ENCODE data around the gene CEBPZOS. TPM values are rescaled to one million over a fixed set of nuclear protein-coding genes. Genes with fewer than 3 reads are reported as not detected.
"Not testable (repeated sequence)": the region's sequence is repeated elsewhere in the genome, so short reads cannot be mapped to it uniquely, and the experiment has no call there.

Gene CEBPZOS
- total RNA-seq, 1 donor from 2014 or later = not detected

GRCh38 chr2:37201766-37202165, 5.5 kb downstream of the CEBPZOS start:
- Mint-ChIP-seq H3K4me3 (ENCODE audit: unreplicated experiment) (no peak overlapping the region), H3K27ac (ENCODE audit: unreplicated experiment) (no peak overlapping the region), H3K36me3 (ENCODE audit: low read depth) (peaks cover 25% of the 10 kb centered on the region), H3K4me1 (ENCODE audit: low read depth) (no peaks in the 10 kb centered on the region), H3K9me3 (ENCODE audit: low read depth) (peaks cover 5% of the 10 kb centered on the region), H3K27me3 (ENCODE audit: low read depth) (no peaks in the 10 kb centered on the region)
- TF ChIP-seq CTCF (IDR thresholded peaks at IDR 0.05) = no peak
- no peak for DNase-seq (ENCODE audit: low spot score)

DNA sequence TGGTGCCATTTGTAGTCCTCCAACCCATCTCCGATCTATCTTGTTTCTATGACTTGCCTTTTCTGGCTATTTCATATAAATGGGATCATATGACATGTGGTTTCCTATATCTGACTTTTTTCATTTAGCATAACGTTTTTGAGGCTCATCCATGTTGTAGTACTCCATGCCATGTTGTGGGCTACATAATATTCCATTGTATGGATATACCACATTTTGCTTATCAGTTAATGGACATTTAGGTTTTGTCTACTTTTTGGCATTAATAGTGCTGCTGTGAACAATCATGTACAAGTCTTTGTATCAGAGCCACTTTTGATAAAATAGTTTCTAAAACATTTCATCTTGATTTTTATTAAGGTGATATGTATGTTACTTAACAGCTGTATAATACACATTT, 7.4 kb downstream of the CEBPZOS start:
- Mint-ChIP-seq H3K27me3 (ENCODE audit: low read depth) (no peaks in the 10 kb centered on the region), H3K4me3 (ENCODE audit: unreplicated experiment) (no peak overlapping the region), H3K4me1 (ENCODE audit: low read depth) (no peaks in the 10 kb centered on the region), H3K27ac (ENCODE audit: unreplicated experiment) (no peak overlapping the region), H3K9me3 (ENCODE audit: low read depth) (peaks cover 9% of the 10 kb centered on the region), H3K36me3 (ENCODE audit: low read depth) (peaks cover 36% of the 10 kb centered on the region)
- TF ChIP-seq CTCF (IDR thresholded peaks at IDR 0.05) = no peak
- no peak for DNase-seq (ENCODE audit: low spot score)

DNA sequence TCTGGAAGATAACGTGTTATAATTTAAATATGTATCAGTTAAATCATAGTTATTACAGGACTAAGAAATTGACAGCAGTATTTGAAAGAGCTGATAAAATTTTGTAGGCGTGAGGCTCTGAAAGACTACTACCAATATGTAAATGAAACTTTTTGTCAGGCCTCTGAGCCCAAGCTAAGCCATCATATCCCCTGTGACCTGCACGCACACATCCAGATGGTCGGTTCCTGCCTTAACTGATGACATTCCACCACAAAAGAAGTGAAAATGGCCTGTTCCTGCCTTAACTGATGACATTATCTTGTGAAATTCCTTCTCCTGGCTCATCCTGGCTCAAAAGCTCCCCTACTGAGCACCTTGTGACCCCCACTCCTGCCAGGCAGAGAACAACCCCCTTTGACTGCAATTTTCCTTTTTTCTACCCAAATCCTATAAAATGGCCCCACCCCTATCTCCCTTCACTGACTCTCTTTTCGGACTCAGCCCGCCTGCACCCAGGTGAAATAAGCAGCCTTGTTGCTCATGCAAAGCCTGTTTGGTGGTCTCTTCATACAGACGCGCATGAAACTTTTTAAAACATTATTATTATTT, 8.9 kb downstream of the CEBPZOS start:
- not testable (repeated sequence) for DNase-seq (ENCODE audit: low spot score); H3K4me3 Mint-ChIP-seq (ENCODE audit: unreplicated experiment); H3K27me3 Mint-ChIP-seq (ENCODE audit: low read depth); H3K4me1 Mint-ChIP-seq (ENCODE audit: low read depth); H3K27ac Mint-ChIP-seq (ENCODE audit: unreplicated experiment)
- Mint-ChIP-seq H3K36me3 (ENCODE audit: low read depth) (peaks cover 51% of the 10 kb centered on the region), H3K9me3 (ENCODE audit: low read depth) (peaks cover 17% of the 10 kb centered on the region)

DNA sequence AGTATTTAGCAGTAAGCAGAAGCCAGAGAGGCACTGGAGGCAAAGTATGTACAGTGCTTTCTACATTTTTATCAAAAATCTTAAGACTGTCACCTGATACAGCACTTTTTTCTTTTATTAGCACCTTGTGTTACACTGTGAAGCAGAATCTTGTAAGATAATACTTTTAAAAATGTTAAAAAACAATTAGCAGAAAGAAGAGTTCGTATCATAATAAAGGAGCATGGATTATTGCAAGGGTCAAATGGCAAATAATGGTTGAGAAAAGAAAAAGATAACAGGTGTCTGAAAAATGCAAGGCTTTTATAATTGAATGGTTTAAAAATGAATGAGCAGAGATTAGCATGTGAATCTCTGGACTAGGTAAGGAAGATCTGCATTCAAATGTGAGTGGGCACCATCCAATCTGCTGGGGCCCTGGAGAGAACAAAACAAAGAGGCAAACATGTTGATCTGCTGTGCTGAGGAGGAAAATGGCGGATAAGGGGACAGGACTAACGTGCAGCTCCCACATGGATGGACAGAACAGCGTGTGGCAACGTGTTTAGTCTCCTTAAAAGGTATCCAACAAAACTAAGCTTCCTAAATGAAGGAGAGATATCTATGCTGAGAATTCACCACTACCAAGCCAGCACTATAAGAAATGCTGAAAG, 9.5 kb downstream of the CEBPZOS start:
- Mint-ChIP-seq H3K36me3 (ENCODE audit: low read depth) (peaks cover 52% of the 10 kb centered on the region), H3K4me1 (ENCODE audit: low read depth) (no peaks in the 10 kb centered on the region), H3K27me3 (ENCODE audit: low read depth) (no peaks in the 10 kb centered on the region), H3K4me3 (ENCODE audit: unreplicated experiment) (no peak overlapping the region), H3K9me3 (ENCODE audit: low read depth) (peaks cover 17% of the 10 kb centered on the region), H3K27ac (ENCODE audit: unreplicated experiment) (no peak overlapping the region)
- no peak for TF ChIP-seq CTCF (IDR thresholded peaks at IDR 0.05)
- DNase-seq (ENCODE audit: low spot score) = no peak

DNA sequence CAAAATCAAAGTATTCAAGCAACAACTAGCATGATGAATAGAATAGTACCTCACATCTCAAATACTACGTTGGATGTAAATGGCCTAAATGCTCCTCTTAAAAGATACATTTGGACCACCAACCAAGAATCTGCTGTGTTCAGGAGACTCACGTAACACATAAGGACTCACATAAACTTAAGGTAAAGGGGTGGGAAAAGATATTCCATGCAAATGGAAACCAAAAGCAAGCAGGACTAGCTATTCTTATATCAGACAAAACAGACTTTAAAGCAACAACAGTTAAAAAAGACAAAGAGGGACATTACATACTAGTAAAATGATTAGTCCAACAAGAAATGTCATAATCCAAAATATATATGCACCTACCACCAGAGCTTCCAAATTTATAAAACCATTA, 10.5 kb downstream of the CEBPZOS start:
- H3K4me3 Mint-ChIP-seq (ENCODE audit: unreplicated experiment); H3K4me1 Mint-ChIP-seq (ENCODE audit: low read depth); H3K27ac Mint-ChIP-seq (ENCODE audit: unreplicated experiment); H3K27me3 Mint-ChIP-seq (ENCODE audit: low read depth); DNase-seq (ENCODE audit: low spot score): not testable (repeated sequence)
- Mint-ChIP-seq H3K36me3 (ENCODE audit: low read depth) (peaks cover 52% of the 10 kb centered on the region), H3K9me3 (ENCODE audit: low read depth) (peaks cover 17% of the 10 kb centered on the region)

GRCh38 chr2:37211212-37211611, 14.9 kb downstream of the CEBPZOS start:
- no peak overlapping the region for H3K4me3 Mint-ChIP-seq (ENCODE audit: unreplicated experiment)
- H3K27me3 Mint-ChIP-seq (ENCODE audit: low read depth) = no peaks in the 10 kb centered on the region
- no peak for TF ChIP-seq CTCF (IDR thresholded peaks at IDR 0.05)
- H3K36me3 Mint-ChIP-seq (ENCODE audit: low read depth) = peaks cover 45% of the 10 kb centered on the region
- no peak for DNase-seq (ENCODE audit: low spot score)
- peaks cover 14% of the 10 kb centered on the region for H3K4me1 Mint-ChIP-seq (ENCODE audit: low read depth)
- peaks cover 12% of the 10 kb centered on the region for H3K9me3 Mint-ChIP-seq (ENCODE audit: low read depth)
- no peak overlapping the region for H3K27ac Mint-ChIP-seq (ENCODE audit: unreplicated experiment)

Measured in chondrocyte (in vitro differentiated cells).